HG03175 (cell line): Measurements from ENCODE around the gene LRIT1.
A peak's percentile ranks its signal among the peaks of the same experiment; 100 is the strongest.
"Not testable (repeated sequence)": the region's sequence is repeated elsewhere in the genome, so short reads cannot be mapped to it uniquely, and the experiment has no call there.

Experiments
- ATAC-seq: cut with Tn5 transposase; IDR thresholded peaks from one replicate; pipeline ENCODE4 v1.9.1; 2021; ENCODE audit warnings: mild to moderate bottlenecking, moderate library complexity; ENCODE audit not compliant: unreplicated experiment

LRIT1 gene, protein sequence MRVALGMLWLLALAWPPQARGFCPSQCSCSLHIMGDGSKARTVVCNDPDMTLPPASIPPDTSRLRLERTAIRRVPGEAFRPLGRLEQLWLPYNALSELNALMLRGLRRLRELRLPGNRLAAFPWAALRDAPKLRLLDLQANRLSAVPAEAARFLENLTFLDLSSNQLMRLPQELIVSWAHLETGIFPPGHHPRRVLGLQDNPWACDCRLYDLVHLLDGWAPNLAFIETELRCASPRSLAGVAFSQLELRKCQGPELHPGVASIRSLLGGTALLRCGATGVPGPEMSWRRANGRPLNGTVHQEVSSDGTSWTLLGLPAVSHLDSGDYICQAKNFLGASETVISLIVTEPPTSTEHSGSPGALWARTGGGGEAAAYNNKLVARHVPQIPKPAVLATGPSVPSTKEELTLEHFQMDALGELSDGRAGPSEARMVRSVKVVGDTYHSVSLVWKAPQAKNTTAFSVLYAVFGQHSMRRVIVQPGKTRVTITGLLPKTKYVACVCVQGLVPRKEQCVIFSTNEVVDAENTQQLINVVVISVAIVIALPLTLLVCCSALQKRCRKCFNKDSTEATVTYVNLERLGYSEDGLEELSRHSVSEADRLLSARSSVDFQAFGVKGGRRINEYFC

GRCh38 chr10:84241185-84241790 is at the start of gene LRIT1:
Gene LRIT1 (minus strand): TSS chr10:84241546. CDS start chr10:84241439, 107 bp downstream.
- ATAC-seq: no peak

DNA sequence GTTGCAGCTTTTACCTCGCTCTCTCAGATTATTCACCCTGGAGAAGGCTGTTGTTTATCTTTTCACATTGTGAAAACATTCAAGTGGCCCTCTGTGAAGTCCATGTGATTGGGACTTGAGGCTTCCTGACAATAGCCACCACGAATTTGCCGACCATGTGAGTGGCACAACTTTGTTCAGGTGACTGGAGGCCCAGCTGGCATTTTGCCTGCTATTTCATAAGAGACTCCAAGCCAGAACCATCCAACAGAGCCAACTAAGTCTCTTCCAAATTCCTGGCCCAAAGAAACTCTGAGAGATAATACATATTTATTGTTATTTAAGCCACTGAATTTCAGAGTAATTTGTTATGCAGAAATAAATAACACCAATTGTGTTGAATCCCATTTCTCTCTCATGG is 48.9 kb upstream of the LRIT1 start:
- no peak for ATAC-seq

GRCh38 chr10:84289521-84290200 is 48.3 kb upstream of the LRIT1 start:
- ATAC-seq: no peak

- ATAC-seq: no peak
Measured at GRCh38 chr10:84288151-84288550, 46.8 kb upstream of the LRIT1 start.

DNA sequence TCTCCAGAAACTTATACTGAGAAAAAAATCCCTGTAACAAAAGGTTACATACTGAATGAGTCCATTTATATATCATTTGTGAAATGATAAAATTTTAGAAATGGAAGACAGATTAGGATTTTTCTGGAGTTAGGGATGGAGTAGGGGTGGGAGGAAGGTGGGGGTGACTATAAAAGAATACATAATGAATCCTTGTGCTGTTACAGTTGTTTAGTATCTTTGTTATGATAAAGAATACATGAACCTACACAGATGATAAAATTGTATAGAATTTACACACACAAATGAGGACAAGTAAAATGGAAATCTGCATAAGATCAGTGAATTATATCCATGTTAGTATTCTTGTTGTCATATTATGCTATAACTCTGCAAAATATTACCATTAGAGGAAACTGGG is 45.3 kb upstream of the LRIT1 start:
- ATAC-seq: no peak

- ATAC-seq: not testable (repeated sequence)
Measured at GRCh38 chr10:84279876-84280475, 38.6 kb upstream of the LRIT1 start.

GRCh38 chr10:84270708-84271107 is 29.4 kb upstream of the LRIT1 start:
- ATAC-seq: no peak

DNA sequence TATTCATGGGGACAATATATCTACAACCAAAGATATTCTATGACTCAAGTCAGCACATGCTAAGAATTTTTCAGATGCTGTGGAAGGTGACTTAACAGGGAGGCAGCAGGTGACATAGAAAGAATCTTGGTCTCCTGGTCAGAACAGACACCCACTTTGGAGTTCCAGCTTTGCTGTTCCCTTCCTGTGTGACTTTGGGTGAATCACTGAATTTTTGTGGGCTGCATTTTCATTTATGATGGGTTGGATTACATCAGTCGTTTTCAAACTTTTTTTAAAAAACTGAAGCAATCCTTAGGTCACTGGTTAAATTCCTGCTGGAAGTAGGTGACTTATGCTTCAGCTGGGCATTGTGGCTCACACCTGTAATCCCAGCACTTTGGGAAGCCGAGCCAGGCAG is 28.4 kb upstream of the LRIT1 start:
- no peak for ATAC-seq

DNA sequence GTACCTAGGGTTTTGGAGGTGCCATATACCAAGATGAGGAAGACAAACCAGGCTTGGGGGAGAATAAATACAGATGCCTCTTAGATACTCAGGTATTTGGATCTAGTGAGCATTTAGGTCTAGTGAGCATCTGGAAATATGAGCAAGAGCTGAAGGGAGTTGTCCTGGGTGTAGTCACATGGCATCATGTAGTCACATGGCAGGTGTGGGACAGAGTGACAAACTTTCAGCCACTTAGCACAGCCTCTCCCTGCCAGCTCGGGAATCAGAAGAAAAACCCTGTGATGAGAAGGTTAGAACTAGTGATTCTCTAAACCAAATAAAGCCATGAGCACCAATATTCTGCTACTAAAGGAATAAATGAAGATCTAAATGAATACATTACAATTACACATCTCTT is 27.8 kb upstream of the LRIT1 start:
- ATAC-seq: no peak

DNA sequence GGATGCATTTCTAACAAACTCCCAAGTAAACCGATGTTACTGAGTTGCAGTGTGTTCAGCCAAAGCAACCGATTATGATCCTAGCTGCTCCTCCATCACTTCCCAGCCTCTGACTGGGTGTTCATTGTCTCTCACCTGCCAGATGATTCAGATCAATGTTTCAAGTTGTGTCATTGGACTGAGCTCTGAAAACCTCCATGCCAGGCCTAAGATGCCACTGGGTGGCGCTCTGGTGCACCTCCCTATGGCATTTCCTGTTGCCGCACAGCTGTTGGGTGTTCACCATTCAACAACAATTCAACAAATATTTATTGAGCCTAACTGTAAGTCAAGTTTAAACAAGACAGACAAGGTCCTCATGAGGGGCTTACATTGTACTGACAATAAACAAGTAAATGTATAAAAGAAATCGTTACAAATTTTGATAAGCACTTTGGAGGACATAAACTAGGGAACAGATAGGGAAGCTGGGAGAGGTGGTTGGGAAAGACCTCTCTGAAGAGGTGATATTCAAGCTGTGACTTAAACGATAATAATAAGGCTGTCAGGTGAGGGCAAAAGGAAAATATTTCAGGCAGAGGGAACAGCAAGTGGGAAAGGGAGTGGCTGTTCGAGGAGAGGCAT is 26.3 kb upstream of the LRIT1 start:
- ATAC-seq: peak; percentile 56

GRCh38 chr10:84265418-84265817 is 24.1 kb upstream of the LRIT1 start:
- ATAC-seq: no peak

- ATAC-seq: peak; percentile 94
Measured at GRCh38 chr10:84264611-84265141, 23.3 kb upstream of the LRIT1 start.

- no peak for ATAC-seq
Measured at GRCh38 chr10:84263716-84264115, 22.4 kb upstream of the LRIT1 start.

GRCh38 chr10:84262190-84262956 is 21.0 kb upstream of the LRIT1 start:
- ATAC-seq: no peak

DNA sequence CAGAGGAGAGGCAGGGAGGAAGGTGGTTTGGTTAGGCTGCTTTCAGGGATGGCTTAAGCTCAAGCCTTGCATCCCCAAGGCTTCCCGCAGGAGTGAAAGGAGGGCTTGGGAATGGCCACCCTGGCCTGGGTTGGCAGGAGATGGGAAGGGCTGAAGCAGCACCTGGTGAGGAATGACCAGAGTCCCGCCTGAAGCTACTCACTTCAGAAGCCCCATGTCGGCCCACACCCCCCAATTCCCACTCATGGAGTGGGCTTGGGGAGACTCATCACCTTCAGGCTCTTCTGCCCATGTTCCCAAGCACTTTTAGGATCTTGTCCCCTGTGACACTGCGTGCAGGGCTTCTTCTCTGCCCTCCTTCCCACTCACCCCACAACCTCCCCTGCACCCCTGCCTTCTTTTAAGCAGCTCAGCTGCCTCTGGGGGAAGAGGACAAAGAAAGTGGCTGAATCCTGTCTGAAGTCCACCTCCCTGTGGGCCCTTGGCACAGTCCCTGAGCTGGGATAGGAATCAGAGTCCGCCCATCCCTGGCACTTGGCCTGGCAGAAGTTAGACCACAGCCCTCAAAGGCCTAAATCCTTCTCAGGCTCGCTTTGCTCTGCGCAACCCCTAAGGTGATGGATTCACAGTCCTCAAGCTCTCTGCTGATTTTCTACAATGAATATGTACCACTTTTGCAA is 20.0 kb upstream of the LRIT1 start:
- no peak for ATAC-seq

- ATAC-seq: no peak
Measured at GRCh38 chr10:84258034-84258695, 16.8 kb upstream of the LRIT1 start.

- no peak for ATAC-seq
Measured at GRCh38 chr10:84257343-84258020, 16.1 kb upstream of the LRIT1 start.
